CD14-positive monocyte (primary cell): ENCODE results near the gene MSANTD1. TPM values are rescaled to one million over a fixed set of nuclear protein-coding genes. Genes with fewer than 3 reads are reported as not detected.

Source experiments
- DNase-seq, 3 donors: peaks; one replicate each; pipeline ENCODE4 v3.0.0-alpha.2; 2011 to 2022
- H2AFZ ChIP-seq: 2 replicates; pipeline ENCODE4 v1.6.0; 2012; ENCODE audit warnings: mild to moderate bottlenecking, low read depth, low read length, inconsistent platforms; ENCODE audit not compliant: insufficient read depth, poor library complexity, severe bottlenecking
- H3K27ac ChIP-seq, 2 donors: 1 replicate in 1 of 2; 2 replicates in 1 of 2; pipeline ENCODE4 v1.5.1; 2012 to 2013; ENCODE audit warnings: low read length in 2 of 2, control low read depth in 1 of 2, inconsistent platforms in 1 of 2, low read depth in 1 of 2, mild to moderate bottlenecking in 1 of 2
- H3K27me3 ChIP-seq, 2 donors: one replicate each; pipeline versions ENCODE4 v1.6.0 to v1.6.1; 2011 to 2013; ENCODE audit warnings: low read length in 2 of 2; ENCODE audit not compliant: control insufficient read depth in 2 of 2, insufficient read depth in 2 of 2
- H3K36me3 ChIP-seq, 2 donors: replicated peaks in 1 of 2; 1 replicate in 1 of 2; 2 replicates in 1 of 2; pipeline versions ENCODE4 v1.5.1 to v1.6.1; 2012 to 2013; ENCODE audit warnings: low read length in 2 of 2, control low read depth in 1 of 2, inconsistent platforms in 1 of 2, mild to moderate bottlenecking in 1 of 2; ENCODE audit not compliant: insufficient read depth in 2 of 2, control insufficient read depth in 1 of 2
- H3K4me1 ChIP-seq, 2 donors: 1 replicate in 1 of 2; 2 replicates in 1 of 2; pipeline versions ENCODE4 v1.5.1 to v1.6.1; 2012 to 2013; ENCODE audit warnings: low read length in 2 of 2, control low read depth in 1 of 2, inconsistent platforms in 1 of 2, mild to moderate bottlenecking in 1 of 2, moderate library complexity in 1 of 2; ENCODE audit not compliant: insufficient read depth in 2 of 2, control insufficient read depth in 1 of 2
- H3K4me2 ChIP-seq: replicated peaks from 2 replicates; pipeline ENCODE3; 2012; ENCODE audit warnings: low read length, moderate library complexity, mild to moderate bottlenecking; ENCODE audit not compliant: poor library complexity, severe bottlenecking; ENCODE audit errors: extremely low read depth
- H3K4me3 ChIP-seq, 3 experiments: fragments of 200-600 bp in 1 of 3; sonication (generic) in 1 of 3; replicated peaks in 1 of 3; 1 replicate in 2 of 3; 2 replicates in 1 of 3; pipeline ENCODE4 v1.5.1; 2011 to 2013; ENCODE audit warnings: low read length in 3 of 3, mild to moderate bottlenecking in 3 of 3, control low read depth in 2 of 3, low read depth in 2 of 3, inconsistent platforms in 1 of 3, moderate library complexity in 1 of 3
- H3K79me2 ChIP-seq: 2 replicates; pipeline ENCODE4 v1.6.0; 2012; ENCODE audit warnings: mild to moderate bottlenecking, control low read depth, inconsistent platforms, low read length, moderate library complexity; ENCODE audit not compliant: insufficient read depth
- H3K9ac ChIP-seq: 2 replicates; pipeline ENCODE4 v1.6.0; 2017; ENCODE audit warnings: low read length, mild to moderate bottlenecking; ENCODE audit not compliant: insufficient read depth, poor library complexity, severe bottlenecking
- H3K9me3 ChIP-seq, 2 donors: replicated peaks in 1 of 2; 1 replicate in 1 of 2; 2 replicates in 1 of 2; pipeline versions ENCODE4 v1.5.1 to v1.6.1; 2012 to 2013; ENCODE audit warnings: low read length in 2 of 2, control low read depth in 1 of 2; ENCODE audit not compliant: control insufficient read depth in 1 of 2, insufficient read depth in 1 of 2
- H4K20me1 ChIP-seq: 2 replicates; pipeline ENCODE4 v1.6.0; 2012; ENCODE audit warnings: mild to moderate bottlenecking, low read length, control low read depth, moderate library complexity; ENCODE audit not compliant: insufficient read depth
- H3K27ac Mint-ChIP-seq, 7 donors: one replicate each; pipeline ENCODE4 v1.8.0; 2020; ENCODE audit warnings: mild to moderate bottlenecking in 7 of 7, mixed read lengths in 7 of 7, moderate library complexity in 6 of 7, inconsistent platforms in 2 of 7
- H3K27me3 Mint-ChIP-seq, 3 donors: one replicate each; pipeline ENCODE4 v1.8.0; 2021 to 2022; ENCODE audit warnings: low read depth in 3 of 3, mild to moderate bottlenecking in 3 of 3, mixed read lengths in 3 of 3, moderate library complexity in 3 of 3, inconsistent platforms in 1 of 3
- H3K36me3 Mint-ChIP-seq, 2 donors: one replicate each; pipeline ENCODE4 v1.8.0; 2020; ENCODE audit warnings: mixed read lengths in 2 of 2, inconsistent platforms in 1 of 2, mild to moderate bottlenecking in 1 of 2
- H3K4me1 Mint-ChIP-seq: one replicate; pipeline ENCODE4 v1.8.0; 2020; ENCODE audit warnings: mild to moderate bottlenecking, mixed read lengths
- H3K4me3 Mint-ChIP-seq, 2 donors: one replicate each; pipeline ENCODE4 v1.8.0; 2020; ENCODE audit warnings: mild to moderate bottlenecking in 2 of 2, mixed read lengths in 2 of 2, moderate library complexity in 1 of 2
- H3K9me3 Mint-ChIP-seq, 7 donors: one replicate each; pipeline ENCODE4 v1.8.0; 2020 to 2022; ENCODE audit warnings: mixed read lengths in 7 of 7, mild to moderate bottlenecking in 6 of 7, moderate library complexity in 6 of 7, inconsistent platforms in 2 of 7
- CTCF ChIP-seq: fragments of 200-600 bp; IDR thresholded peaks from one replicate; pipeline ENCODE4 v1.8.0; 2022; ENCODE audit warnings: antibody characterized with exemption, mild to moderate bottlenecking
- WGBS: methylation state at CpG from one replicate; pipeline ENCODE4 v1.1.5; 2013; ENCODE audit warnings: missing lambda C conversion rate; ENCODE audit not compliant: insufficient coverage; 5-methylcytosine and 5-hydroxymethylcytosine counted together
- intact Hi-C, 2 donors: fragments of 100-400 bp; cut with micrococcal nuclease; formaldehyde crosslinking; loops; one replicate each; pipeline versions ENCODE4 v1.15.0 to v1.15.1; 2023
- polyA plus RNA-seq, 3 donors: library from polyadenylated mRNA; depleted of rRNA in 1 of 3; unstranded in 2 of 3; stranded (reverse) in 1 of 3; fragments of 300-500 nt in 2 of 3; fragments of >200 nt in 1 of 3; fragmentation: Illumina TruSeq in 2 of 3; gene quantifications; 1 replicate in 2 of 3; 2 replicates in 1 of 3; pipeline ENCODE4 v1.2.3, GENCODE V29; 2012 to 2021

MSANTD1 gene
- polyA plus RNA-seq, 3 donors = 0.52 TPM; not detected in 2

- Histone ChIP-seq H3K4me3 (no peak overlapping the region), H3K36me3 (peaks cover 64 to 88% of the 10 kb centered on the region in 2 donors), H3K27me3 (no peaks in the 10 kb centered on the region), H3K9me3 (no peaks in the 10 kb centered on the region), H3K27ac (peak overlapping the region in 1 of 2 donors; percentile 54), H3K4me2 (no peak overlapping the region), H4K20me1 (peaks cover 2% of the 10 kb centered on the region), H2AFZ (no peak overlapping the region), H3K4me1 (peaks cover 10 to 18% of the 10 kb centered on the region in 2 donors), H3K9ac (no peak overlapping the region), H3K79me2 (no peaks in the 10 kb centered on the region)
- peak; percentile 40 to 41 (median 41) for DNase-seq
- no peak for TF ChIP-seq CTCF
- peaks cover 0 to 2% (median 0%) of the 10 kb centered on the region in 7 donors for H3K9me3 Mint-ChIP-seq
- H3K27me3 Mint-ChIP-seq = peaks cover 0 to 2% (median 1%) of the 10 kb centered on the region in 3 donors
- intact Hi-C loops = no loop called here
- WGBS = 60% methylated on average over 3 of the region's 5 CpGs
- peaks cover 78 to 84% of the 10 kb centered on the region in 2 donors for H3K36me3 Mint-ChIP-seq
- no peak overlapping the region for H3K4me3 Mint-ChIP-seq
- H3K27ac Mint-ChIP-seq = peak overlapping the region; percentile 18 to 91 (median 63)
- peaks cover 30% of the 10 kb centered on the region for H3K4me1 Mint-ChIP-seq
These were observed 41.4 kb upstream of the MSANTD1 start for GRCh38 chr4:3207531-3208037.

- H3K27ac ChIP-seq = no peak overlapping the region
- peaks cover 75 to 91% of the 10 kb centered on the region in 2 donors for H3K36me3 ChIP-seq
- Mint-ChIP-seq H3K4me1 (peaks cover 17% of the 10 kb centered on the region), H3K4me3 (no peak overlapping the region), H3K36me3 (peaks cover 81 to 85% of the 10 kb centered on the region in 2 donors), H3K27ac (peak overlapping the region in 5 of 7 donors; percentile 8 to 70 (median 40)), H3K27me3 (peaks cover 0 to 2% (median 1%) of the 10 kb centered on the region in 3 donors), H3K9me3 (peaks cover 0 to 2% (median 0%) of the 10 kb centered on the region in 7 donors)
- H3K4me2 ChIP-seq = no peak overlapping the region
- no peak for TF ChIP-seq CTCF
- H3K27me3 ChIP-seq = no peaks in the 10 kb centered on the region
- H3K9ac ChIP-seq = no peak overlapping the region
- H3K9me3 ChIP-seq = no peaks in the 10 kb centered on the region
- no peak overlapping the region for H3K4me3 ChIP-seq
- H3K79me2 ChIP-seq = no peaks in the 10 kb centered on the region
- intact Hi-C loops = no loop called here
- no peak overlapping the region for H2AFZ ChIP-seq
- 96% methylated on average over 6 of the region's 14 CpGs for WGBS
- DNase-seq = no peak
- peaks cover 0 to 8% of the 10 kb centered on the region in 2 donors for H3K4me1 ChIP-seq
- H4K20me1 ChIP-seq = no peaks in the 10 kb centered on the region
These were observed 40.1 kb upstream of the MSANTD1 start for GRCh38 chr4:3208826-3209225.
